Body of pancreas (tissue), 4 donors: ENCODE measurements around the gene C5orf15. TPM values are rescaled to one million over a fixed set of nuclear protein-coding genes. Genes with fewer than 3 reads are reported as not detected.

Experiments used
- ATAC-seq: fragments of 150-250 bp; one replicate; pipeline ENCODE4 v1.9.1; 2016
- DNase-seq, 4 donors: peaks; one replicate each; pipeline ENCODE4 v3.0.0-alpha.2; 2019
- H3K27ac ChIP-seq, 4 donors: fragments of 200-600 bp; sonication (generic); 1 replicate in 3 of 4; 2 replicates in 1 of 4; pipeline versions ENCODE4 v1.5.1 to v1.6.1; 2016 to 2019; ENCODE audit warnings: mild to moderate bottlenecking in 1 of 4, mixed read lengths in 1 of 4, moderate library complexity in 1 of 4
- H3K27me3 ChIP-seq, 2 donors: fragments of 200-600 bp; sonication (generic); one replicate each; pipeline ENCODE4 v1.6.0; 2016; ENCODE audit warnings: mild to moderate bottlenecking in 1 of 2
- H3K36me3 ChIP-seq, 2 donors: fragments of 200-600 bp; sonication (generic); replicated peaks in 1 of 2; 2 replicates each; pipeline ENCODE4 v1.5.1; 2016; ENCODE audit warnings: low read depth in 2 of 2; ENCODE audit not compliant: insufficient read depth in 1 of 2
- H3K4me1 ChIP-seq: fragments of 200-600 bp; sonication (generic); one replicate; pipeline ENCODE4 v1.6.0; 2016
- H3K4me3 ChIP-seq, 2 donors: fragments of 200-600 bp; sonication (generic); 1 replicate in 1 of 2; 2 replicates in 1 of 2; pipeline ENCODE4 v1.5.1; 2016 to 2019
- H3K9me3 ChIP-seq, 3 donors: fragments of 200-600 bp; sonication (generic); 1 replicate in 2 of 3; 2 replicates in 1 of 3; pipeline ENCODE4 v1.5.1; 2016
- POLR2A ChIP-seq, 3 donors: fragments of 450-650 bp; IDR thresholded peaks; one replicate each; pipeline ENCODE4 v1.6.1; 2016; ENCODE audit warnings: antibody characterized with exemption in 3 of 3, mild to moderate bottlenecking in 2 of 3
- WGBS, 2 donors: methylation state at CpG; one replicate each; pipeline ENCODE4 v1.1.5; 2017; 5-methylcytosine and 5-hydroxymethylcytosine counted together
- intact Hi-C: fragments of 100-400 bp; cut with DNase I; formaldehyde crosslinking; loops from one replicate; pipeline ENCODE4 v1.15.1; 2023
- total RNA-seq, 2 donors: library from RNA; depleted of rRNA; stranded (reverse); fragments of >200 nt; gene quantifications; one replicate each; pipeline ENCODE4 v1.1.0, GENCODE V29; 2016
- TF ChIP-seq, protein P1 (sequence below), 7 experiments: fragments of 450-650 bp in 4 of 7; fragments of 200-600 bp in 3 of 7; sonication (generic) in 3 of 7; IDR thresholded peaks; one replicate each; pipeline ENCODE4 v1.5.1; 2016 to 2019; ENCODE audit warnings: antibody characterized with exemption in 7 of 7

Gene C5orf15
- total RNA-seq, 2 donors from 2014 or later = 20.4 to 28.0 TPM

DNA sequence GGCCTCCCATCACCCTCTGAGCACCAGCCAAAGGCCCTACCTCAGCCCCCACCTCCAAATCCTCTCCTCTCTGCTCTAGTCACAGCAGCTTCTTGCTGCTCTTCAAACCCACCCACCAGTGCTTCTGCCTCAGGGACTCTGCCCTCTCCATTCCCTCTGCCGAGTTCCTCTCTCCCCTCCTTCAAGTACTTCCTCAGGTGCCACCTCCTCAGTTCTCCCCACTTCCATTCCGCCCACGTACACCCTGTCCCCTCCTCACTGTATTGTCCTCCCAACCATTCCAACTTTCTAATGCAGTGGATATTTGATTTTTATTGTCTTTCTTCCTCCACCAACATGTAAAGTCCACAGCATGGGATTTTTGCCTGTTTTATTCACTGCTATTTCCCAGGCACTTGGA is 43.2 kb downstream of the C5orf15 start:
- TF ChIP-seq, protein P1, sequence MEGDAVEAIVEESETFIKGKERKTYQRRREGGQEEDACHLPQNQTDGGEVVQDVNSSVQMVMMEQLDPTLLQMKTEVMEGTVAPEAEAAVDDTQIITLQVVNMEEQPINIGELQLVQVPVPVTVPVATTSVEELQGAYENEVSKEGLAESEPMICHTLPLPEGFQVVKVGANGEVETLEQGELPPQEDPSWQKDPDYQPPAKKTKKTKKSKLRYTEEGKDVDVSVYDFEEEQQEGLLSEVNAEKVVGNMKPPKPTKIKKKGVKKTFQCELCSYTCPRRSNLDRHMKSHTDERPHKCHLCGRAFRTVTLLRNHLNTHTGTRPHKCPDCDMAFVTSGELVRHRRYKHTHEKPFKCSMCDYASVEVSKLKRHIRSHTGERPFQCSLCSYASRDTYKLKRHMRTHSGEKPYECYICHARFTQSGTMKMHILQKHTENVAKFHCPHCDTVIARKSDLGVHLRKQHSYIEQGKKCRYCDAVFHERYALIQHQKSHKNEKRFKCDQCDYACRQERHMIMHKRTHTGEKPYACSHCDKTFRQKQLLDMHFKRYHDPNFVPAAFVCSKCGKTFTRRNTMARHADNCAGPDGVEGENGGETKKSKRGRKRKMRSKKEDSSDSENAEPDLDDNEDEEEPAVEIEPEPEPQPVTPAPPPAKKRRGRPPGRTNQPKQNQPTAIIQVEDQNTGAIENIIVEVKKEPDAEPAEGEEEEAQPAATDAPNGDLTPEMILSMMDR (IDR thresholded peaks at IDR 0.05) = no peak
- TF ChIP-seq POLR2A (IDR thresholded peaks at IDR 0.05) = no peak
- no peak overlapping the region for H3K27ac ChIP-seq
- ATAC-seq (no peak), DNase-seq (no peak)
- H3K4me3 ChIP-seq = no peak overlapping the region
- WGBS, 2 donors = 82 to 88% methylated on average over 3 of the region's 3 CpGs
- intact Hi-C loops = no loop called here
- H3K36me3 ChIP-seq = no peaks in the 10 kb centered on the region
- no peaks in the 10 kb centered on the region for H3K9me3 ChIP-seq
- H3K4me1 ChIP-seq = peaks cover 20% of the 10 kb centered on the region
- no peaks in the 10 kb centered on the region for H3K27me3 ChIP-seq

DNA sequence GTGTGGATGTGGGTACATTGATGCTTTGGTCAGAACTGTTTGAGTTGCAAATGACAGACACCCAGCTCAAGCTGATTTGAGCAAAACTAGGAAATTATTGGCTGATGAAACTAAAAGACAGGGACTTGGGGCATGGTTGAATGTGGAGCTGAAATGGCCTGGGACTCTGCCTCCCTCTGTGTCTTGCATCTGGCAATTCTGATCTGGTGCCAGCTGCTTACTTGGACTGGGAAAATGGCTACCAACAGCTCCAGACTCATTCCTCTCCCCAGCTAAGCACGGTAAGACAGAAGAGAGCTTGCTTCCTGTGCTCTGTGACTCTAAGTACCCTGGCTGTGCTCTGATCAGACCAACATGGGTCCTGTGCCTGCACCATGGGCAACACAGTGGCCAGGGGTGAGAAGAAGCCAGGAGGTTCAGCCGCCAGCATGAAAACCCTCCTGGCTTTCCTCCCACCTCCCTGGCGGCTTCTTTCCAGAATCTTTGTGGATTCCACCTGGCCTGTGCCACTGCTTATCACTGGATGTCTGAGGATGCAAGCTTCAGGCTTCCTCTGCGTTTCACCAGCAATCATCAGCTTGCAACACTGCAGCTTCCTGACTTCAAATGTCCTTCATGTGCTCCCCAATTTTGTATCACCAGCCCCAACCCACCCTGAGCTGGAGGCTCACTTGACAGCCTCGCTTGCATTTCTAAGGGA is 44.1 kb downstream of the C5orf15 start:
- H3K9me3 ChIP-seq = no peaks in the 10 kb centered on the region
- H3K36me3 ChIP-seq = no peaks in the 10 kb centered on the region
- no peak for DNase-seq
- TF ChIP-seq POLR2A (IDR thresholded peaks at IDR 0.05) = no peak
- TF ChIP-seq, protein P1 (IDR thresholded peaks at IDR 0.05) = no peak
- H3K27ac ChIP-seq = no peak overlapping the region
- H3K27me3 ChIP-seq = no peaks in the 10 kb centered on the region
- WGBS, 2 donors = 64 to 73% methylated on average over 5 of the region's 5 CpGs
- no peak for ATAC-seq
- no peak overlapping the region for H3K4me3 ChIP-seq
- intact Hi-C loops = no loop called here
- H3K4me1 ChIP-seq = peaks cover 20% of the 10 kb centered on the region

DNA sequence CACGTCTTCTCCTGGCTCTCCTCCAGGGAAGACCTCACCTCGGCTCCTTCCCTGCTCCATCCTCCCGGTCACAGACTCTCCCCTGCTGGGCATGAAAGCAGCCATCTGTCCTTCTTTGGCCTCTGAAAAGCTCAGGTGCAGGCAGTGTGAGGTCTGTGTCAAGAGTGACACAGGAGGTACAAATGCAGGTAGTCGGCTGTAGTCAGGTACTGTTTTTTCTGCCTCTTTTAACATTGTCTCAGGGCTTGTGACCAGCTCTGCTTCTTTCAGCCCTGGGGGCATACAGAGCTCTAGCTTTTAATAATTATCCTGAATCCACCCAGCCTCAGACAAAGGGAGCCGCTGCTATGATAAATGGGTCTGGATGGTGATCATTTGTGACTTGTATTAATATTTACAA is 46.4 kb downstream of the C5orf15 start:
- Histone ChIP-seq H3K27ac (peak overlapping the region in 2 of 4 donors; percentile 13 to 45), H3K4me3 (no peak overlapping the region), H3K36me3 (no peaks in the 10 kb centered on the region), H3K27me3 (no peaks in the 10 kb centered on the region), H3K4me1 (peaks cover 35% of the 10 kb centered on the region), H3K9me3 (no peaks in the 10 kb centered on the region)
- intact Hi-C loops = no loop called here
- no peak for TF ChIP-seq POLR2A (IDR thresholded peaks at IDR 0.05)
- TF ChIP-seq, protein P1 (IDR thresholded peaks at IDR 0.05) = no peak
- ATAC-seq (no peak), DNase-seq (no peak)
- WGBS, 2 donors = 54 to 75% methylated on average over 5 of the region's 5 CpGs

DNA sequence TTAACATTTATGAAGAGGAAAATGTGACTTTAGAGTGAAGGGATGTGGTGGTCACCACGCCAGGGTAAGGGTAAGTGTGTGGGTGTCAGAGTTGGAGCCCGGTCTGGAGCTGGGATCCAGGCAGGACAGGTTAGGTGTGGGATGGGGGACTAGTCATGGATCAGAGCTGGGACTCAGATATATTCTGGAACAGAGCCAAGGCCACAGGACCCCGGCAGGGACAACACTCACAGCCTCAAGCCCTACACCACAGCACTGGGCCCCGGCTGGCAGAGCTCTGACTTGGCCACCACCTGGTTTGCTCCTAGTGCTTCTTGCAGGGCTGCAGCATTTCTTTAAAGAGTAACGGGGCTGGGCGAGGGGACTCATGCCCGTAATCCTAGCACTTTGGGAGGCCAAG is 47.4 kb downstream of the C5orf15 start:
- no peaks in the 10 kb centered on the region for H3K27me3 ChIP-seq
- TF ChIP-seq, protein P1 (IDR thresholded peaks at IDR 0.05) = no peak
- TF ChIP-seq POLR2A (IDR thresholded peaks at IDR 0.05) = no peak
- no peaks in the 10 kb centered on the region for H3K36me3 ChIP-seq
- DNase-seq = no peak
- H3K27ac ChIP-seq = no peak overlapping the region
- no peak overlapping the region for H3K4me3 ChIP-seq
- intact Hi-C loops = no loop called here
- no peak for ATAC-seq
- peaks cover 30% of the 10 kb centered on the region for H3K4me1 ChIP-seq
- 74 to 91% methylated on average over 4 to 7 of the region's 7 CpGs for WGBS, 2 donors
- H3K9me3 ChIP-seq = no peaks in the 10 kb centered on the region
